SU-DHL-6 (cell line): ENCODE measurements around the gene MFNG.

Source experiments
- H2AFZ ChIP-seq: fragments of 200-600 bp; sonication (generic); 2 replicates; pipeline ENCODE4 v1.6.1; 2014; ENCODE audit warnings: low read depth, mild to moderate bottlenecking, moderate library complexity, mixed read lengths, antibody characterized with exemption, low read length; ENCODE audit not compliant: severe bottlenecking
- H3F3A ChIP-seq: fragments of 200-600 bp; shearing (Covaris generic); 2 replicates; pipeline ENCODE4 v1.6.0; 2016; ENCODE audit warnings: antibody characterized with exemption, mild to moderate bottlenecking; ENCODE audit not compliant: insufficient read depth
- H3K27ac ChIP-seq: fragments of 200-600 bp; sonication (generic); 2 replicates; pipeline ENCODE4 v1.5.1; 2016; ENCODE audit warnings: low read depth, mild to moderate bottlenecking, low read length, moderate library complexity, mixed read lengths
- H3K27me3 ChIP-seq: fragments of 200-600 bp; sonication (generic), shearing (Covaris generic); 2 replicates; pipeline ENCODE4 v1.6.0; 2014; ENCODE audit warnings: mild to moderate bottlenecking, low read length
- H3K36me3 ChIP-seq: fragments of 200-600 bp; sonication (generic); 2 replicates; pipeline ENCODE4 v1.6.1; 2014; ENCODE audit warnings: mild to moderate bottlenecking, low read length, mixed read lengths
- H3K4me2 ChIP-seq: fragments of 300-600, 200-600 bp; shearing (Covaris generic), sonication (generic); 2 replicates; pipeline ENCODE4 v1.6.0; 2014; ENCODE audit warnings: low read length, low read depth, mild to moderate bottlenecking; ENCODE audit not compliant: poor library complexity, severe bottlenecking
- H3K4me3 ChIP-seq: fragments of 200-600 bp; sonication (generic); 2 replicates; pipeline ENCODE4 v1.5.1; 2014; ENCODE audit warnings: antibody characterized with exemption, low read length, mild to moderate bottlenecking, mixed read lengths; ENCODE audit not compliant: insufficient read depth, poor library complexity, severe bottlenecking
- H3K79me2 ChIP-seq: fragments of 200-600 bp; sonication (generic); 2 replicates; pipeline ENCODE4 v1.6.1; 2014; ENCODE audit warnings: mild to moderate bottlenecking, low read length, moderate library complexity; ENCODE audit not compliant: insufficient read depth
- H3K9ac ChIP-seq: fragments of 200-600 bp; sonication (generic); 2 replicates; pipeline ENCODE4 v1.7.0; 2014; ENCODE audit warnings: mild to moderate bottlenecking, low read length
- H3K9me2 ChIP-seq: fragments of 200-600 bp; sonication (generic); replicated peaks from 2 replicates; pipeline ENCODE4 v1.6.1; 2014; ENCODE audit warnings: low read length; ENCODE audit not compliant: insufficient read depth
- H3K9me3 ChIP-seq: fragments of 200-600 bp; sonication (generic); 2 replicates; pipeline ENCODE4 v1.6.1; 2014; ENCODE audit warnings: low read length, mixed read lengths; ENCODE audit not compliant: insufficient read depth
- H4K20me1 ChIP-seq: fragments of 200-600 bp; sonication (generic); 2 replicates; pipeline ENCODE4 v1.6.1; 2014; ENCODE audit warnings: low read depth, mild to moderate bottlenecking, antibody characterized with exemption, low read length, moderate library complexity, mixed read lengths
- EZH2phosphoT487 ChIP-seq: fragments of 200-600 bp; sonication (generic), shearing (Covaris generic); conservative IDR thresholded peaks from 2 replicates; pipeline ENCODE4 v1.6.1; 2018; ENCODE audit warnings: mild to moderate bottlenecking, antibody characterized with exemption, low read length, moderate library complexity, mixed read lengths
- TF ChIP-seq, protein P1 (sequence below): fragments of 200-600 bp; sonication (generic); IDR thresholded peaks from one replicate; pipeline ENCODE4 v1.5.1; 2017; ENCODE audit warnings: antibody characterized with exemption, mild to moderate bottlenecking, low read length, moderate library complexity; ENCODE audit not compliant: insufficient read depth, poor library complexity, severe bottlenecking

Gene MFNG

GRCh38 chr22:37439347-37439746 is 46.8 kb downstream of the MFNG start:
- Histone ChIP-seq H3K9ac (no peak overlapping the region), H3K27me3 (no peaks in the 10 kb centered on the region), H3K9me2 (no peaks in the 10 kb centered on the region), H3K4me2 (no peak overlapping the region), H3F3A (no peaks in the 10 kb centered on the region), H4K20me1 (no peaks in the 10 kb centered on the region), H3K4me3 (no peak overlapping the region), H3K79me2 (no peaks in the 10 kb centered on the region), H3K27ac (no peak overlapping the region), H2AFZ (no peak overlapping the region), H3K36me3 (no peaks in the 10 kb centered on the region), H3K9me3 (no peaks in the 10 kb centered on the region)
- TF ChIP-seq EZH2phosphoT487, result no peak

- Histone ChIP-seq H3K27me3 (no peaks in the 10 kb centered on the region), H3K9me2 (no peaks in the 10 kb centered on the region), H4K20me1 (no peaks in the 10 kb centered on the region), H3K9me3 (no peaks in the 10 kb centered on the region), H3K27ac (no peak overlapping the region), H3K4me2 (no peak overlapping the region), H3K79me2 (no peaks in the 10 kb centered on the region), H2AFZ (no peak overlapping the region), H3K9ac (no peak overlapping the region), H3F3A (no peaks in the 10 kb centered on the region), H3K36me3 (no peaks in the 10 kb centered on the region), H3K4me3 (no peak overlapping the region)
- TF ChIP-seq, protein P1, sequence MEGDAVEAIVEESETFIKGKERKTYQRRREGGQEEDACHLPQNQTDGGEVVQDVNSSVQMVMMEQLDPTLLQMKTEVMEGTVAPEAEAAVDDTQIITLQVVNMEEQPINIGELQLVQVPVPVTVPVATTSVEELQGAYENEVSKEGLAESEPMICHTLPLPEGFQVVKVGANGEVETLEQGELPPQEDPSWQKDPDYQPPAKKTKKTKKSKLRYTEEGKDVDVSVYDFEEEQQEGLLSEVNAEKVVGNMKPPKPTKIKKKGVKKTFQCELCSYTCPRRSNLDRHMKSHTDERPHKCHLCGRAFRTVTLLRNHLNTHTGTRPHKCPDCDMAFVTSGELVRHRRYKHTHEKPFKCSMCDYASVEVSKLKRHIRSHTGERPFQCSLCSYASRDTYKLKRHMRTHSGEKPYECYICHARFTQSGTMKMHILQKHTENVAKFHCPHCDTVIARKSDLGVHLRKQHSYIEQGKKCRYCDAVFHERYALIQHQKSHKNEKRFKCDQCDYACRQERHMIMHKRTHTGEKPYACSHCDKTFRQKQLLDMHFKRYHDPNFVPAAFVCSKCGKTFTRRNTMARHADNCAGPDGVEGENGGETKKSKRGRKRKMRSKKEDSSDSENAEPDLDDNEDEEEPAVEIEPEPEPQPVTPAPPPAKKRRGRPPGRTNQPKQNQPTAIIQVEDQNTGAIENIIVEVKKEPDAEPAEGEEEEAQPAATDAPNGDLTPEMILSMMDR, result no peak
- TF ChIP-seq EZH2phosphoT487, result no peak
Measured at GRCh38 chr22:37435970-37436603, 50.1 kb downstream of the MFNG start.

DNA sequence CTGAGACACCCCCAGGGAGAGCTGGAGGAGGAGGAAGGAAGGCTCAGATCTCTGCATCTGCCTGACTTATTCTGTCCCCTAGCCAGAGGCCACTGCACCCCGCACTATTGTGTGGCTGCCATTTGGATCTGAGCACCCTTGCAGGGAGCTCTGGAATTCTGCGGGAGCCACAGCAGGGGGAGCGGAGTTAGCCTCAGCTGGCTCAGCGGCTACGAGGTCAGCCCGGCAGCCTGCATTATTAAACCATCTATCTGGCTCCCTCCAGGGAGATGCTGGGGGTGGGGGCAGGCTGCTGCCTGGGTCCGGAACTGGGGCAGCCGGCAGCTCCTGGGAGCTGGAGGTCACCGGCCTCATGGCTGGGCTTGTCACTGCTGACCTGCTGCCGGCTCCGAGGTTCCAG is 52.4 kb downstream of the MFNG start:
- Histone ChIP-seq H3F3A (no peaks in the 10 kb centered on the region), H2AFZ (no peak overlapping the region), H3K27me3 (no peaks in the 10 kb centered on the region), H4K20me1 (no peaks in the 10 kb centered on the region), H3K9me3 (no peaks in the 10 kb centered on the region), H3K4me2 (no peak overlapping the region), H3K36me3 (no peaks in the 10 kb centered on the region), H3K4me3 (no peak overlapping the region), H3K9ac (no peak overlapping the region), H3K27ac (no peak overlapping the region), H3K79me2 (no peaks in the 10 kb centered on the region), H3K9me2 (no peaks in the 10 kb centered on the region)
- TF ChIP-seq, protein P1, result no peak
- no peak for TF ChIP-seq EZH2phosphoT487

DNA sequence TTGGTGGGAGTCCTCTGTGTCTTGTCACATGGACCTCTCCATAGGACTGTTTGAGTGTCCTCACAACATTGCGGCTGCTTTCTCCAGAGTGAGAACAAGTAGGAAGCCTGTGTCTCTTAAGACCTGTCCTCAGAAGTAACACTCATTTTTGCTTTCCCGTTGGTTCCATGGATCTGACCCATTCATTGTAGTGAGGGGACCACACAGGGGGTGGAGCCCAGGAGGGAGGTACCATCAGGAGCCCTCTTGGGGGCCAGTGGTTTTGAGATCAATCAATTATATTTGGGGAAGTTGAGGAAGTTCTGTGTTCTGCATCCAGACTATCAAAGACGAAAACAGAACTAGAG is 53.5 kb downstream of the MFNG start:
- Histone ChIP-seq H2AFZ (no peak overlapping the region), H3K4me2 (no peak overlapping the region), H3K9ac (no peak overlapping the region), H4K20me1 (no peaks in the 10 kb centered on the region), H3K27ac (no peak overlapping the region), H3K9me3 (no peaks in the 10 kb centered on the region), H3F3A (no peaks in the 10 kb centered on the region), H3K27me3 (no peaks in the 10 kb centered on the region), H3K79me2 (no peaks in the 10 kb centered on the region), H3K9me2 (no peaks in the 10 kb centered on the region), H3K4me3 (no peak overlapping the region), H3K36me3 (no peaks in the 10 kb centered on the region)
- TF ChIP-seq EZH2phosphoT487, result no peak
- TF ChIP-seq, protein P1, result no peak
